Motor neuron (in vitro differentiated cells): ENCODE measurements around the gene LRRK2. TPM values are rescaled to one million over a fixed set of nuclear protein-coding genes. Genes with fewer than 3 reads are reported as not detected.
"Not testable (repeated sequence)": the region's sequence is repeated elsewhere in the genome, so short reads cannot be mapped to it uniquely, and the experiment has no call there.

Source experiments
- ATAC-seq, 8 experiments: fragments of 200-7000 bp; cut with Tn5 transposase; replicated peaks in 6 of 8; 2 replicates each; pipeline ENCODE4 v1.8.0; 2021; ENCODE audit warnings: mild to moderate bottlenecking in 8 of 8, moderate library complexity in 8 of 8
- H3K27ac ChIP-seq, 2 donors: fragments of 250-450 bp; sonication (Bioruptor Pico); 2 replicates each; pipeline ENCODE4 v1.9.0; 2021; ENCODE audit warnings: antibody characterized with exemption in 2 of 2, mild to moderate bottlenecking in 2 of 2, moderate library complexity in 1 of 2
- H3K4me1 ChIP-seq, 2 donors: fragments of 250-450 bp; sonication (Bioruptor Pico); replicated peaks in 1 of 2; 2 replicates each; pipeline ENCODE4 v1.6.1; 2021; ENCODE audit warnings: antibody characterized with exemption in 2 of 2, mild to moderate bottlenecking in 2 of 2, moderate library complexity in 1 of 2
- H3K4me3 ChIP-seq, 5 donors: fragments of 250-450 bp; sonication (Bioruptor Pico); 2 replicates each; pipeline ENCODE4 v1.9.0; 2021; ENCODE audit warnings: antibody characterized with exemption in 5 of 5, mild to moderate bottlenecking in 5 of 5, moderate library complexity in 4 of 5
- WGBS, 10 experiments: fragments of 450-650 bp; shearing (Covaris generic); methylation state at CpG; one replicate each; pipeline ENCODE4 v1.0.0; 2022; 5-methylcytosine and 5-hydroxymethylcytosine counted together
- in situ Hi-C, 9 experiments: fragments of 400-800 bp; cut with MboI; loops; one replicate each; pipeline ENCODE4 v1.15.0; 2021; ENCODE audit warnings: low sequenced_read_pairs in 9 of 9, low pct_unique_long_range_greater_than_20kb in 2 of 9; ENCODE audit not compliant: unreplicated experiment in 9 of 9
- total RNA-seq, 8 experiments: library from RNA; unstranded; fragments of 300-600 nt; gene quantifications; 2 replicates each; pipeline versions ENCODE4 v1.2.3 to v1.2.4, GENCODE V29; 2022

Gene LRRK2
- total RNA-seq, 8 experiments from 2014 or later = 0.17 to 3.4 (median 0.57) TPM; not detected in 1

- in situ Hi-C loops = no loop called here
- 60 to 100% (median 100%) methylated on average over 1 of the region's 1 CpG; no CpG with 5 or more reads in 5 of the 10 experiments for WGBS, 10 experiments
- ATAC-seq = peak in 1 of 8 experiments; percentile 14
Observed at GRCh38 chr12:40351976-40352375, 127.2 kb downstream of the LRRK2 start.

GRCh38 chr12:40375076-40375475 lies 150.3 kb downstream of the LRRK2 start:
- Histone ChIP-seq H3K4me3 (no peak overlapping the region), H3K4me1 (no peaks in the 10 kb centered on the region), H3K27ac (no peak overlapping the region)
- in situ Hi-C loops = no loop called here
- whole genome bisulfite sequencing, 10 experiments = 9 to 89% (median 74%) methylated on average over 1 to 6 of the region's 6 CpGs; no CpG with 5 or more reads in 1 of the 10 experiments
- no peak for ATAC-seq

More at GRCh38 chr12:40351976-40352375, 127.2 kb downstream of the LRRK2 start:
- H3K4me1 ChIP-seq = no peaks in the 10 kb centered on the region
- no peak overlapping the region for H3K27ac ChIP-seq
- no peak overlapping the region for H3K4me3 ChIP-seq

GRCh38 chr12:40376533-40377267 lies 151.9 kb downstream of the LRRK2 start:
- Histone ChIP-seq H3K4me1 (no peaks in the 10 kb centered on the region), H3K4me3 (no peak overlapping the region), H3K27ac (no peak overlapping the region)
- in situ Hi-C loops = no loop called here
- WGBS, 10 experiments = 60 to 100% (median 90%) methylated on average over 1 to 5 of the region's 5 CpGs; no CpG with 5 or more reads in 1 of the 10 experiments
- no peak for ATAC-seq

GRCh38 chr12:40378691-40379090 lies 153.9 kb downstream of the LRRK2 start:
- H3K27ac ChIP-seq = no peak overlapping the region
- in situ Hi-C loops = no loop called here
- no peaks in the 10 kb centered on the region for H3K4me1 ChIP-seq
- H3K4me3 ChIP-seq = no peak overlapping the region
- WGBS, 10 experiments = 0 to 100% (median 80%) methylated on average over 1 of the region's 1 CpG; no CpG with 5 or more reads in 3 of the 10 experiments
- no peak for ATAC-seq

- Histone ChIP-seq H3K27ac (no peak overlapping the region), H3K4me3 (no peak overlapping the region), H3K4me1 (no peaks in the 10 kb centered on the region)
- 0 to 50% (median 17%) methylated on average over 1 of the region's 1 CpG; no CpG with 5 or more reads in 4 of the 10 experiments for WGBS, 10 experiments
- in situ Hi-C loops = no loop called here
- ATAC-seq = no peak
Observed at GRCh38 chr12:40382217-40382616, 157.4 kb downstream of the LRRK2 start.

GRCh38 chr12:40387279-40387678 lies 162.5 kb downstream of the LRRK2 start:
- in situ Hi-C loops, H3K27ac ChIP-seq, ATAC-seq, H3K4me1 ChIP-seq, H3K4me3 ChIP-seq: not testable (repeated sequence)
- WGBS, 10 experiments = 0 to 83% (median 57%) methylated on average over 1 to 3 of the region's 3 CpGs; no CpG with 5 or more reads in 2 of the 10 experiments

GRCh38 chr12:40390980-40391379 lies 166.2 kb downstream of the LRRK2 start:
- H3K4me1 ChIP-seq = no peaks in the 10 kb centered on the region
- no peak for ATAC-seq
- H3K4me3 ChIP-seq = no peak overlapping the region
- 6 to 100% (median 68%) methylated on average over 1 to 2 of the region's 2 CpGs for WGBS, 10 experiments
- in situ Hi-C loops = no loop called here
- no peak overlapping the region for H3K27ac ChIP-seq

GRCh38 chr12:40393026-40393425 lies 168.2 kb downstream of the LRRK2 start:
- in situ Hi-C loops = no loop called here
- no peak for ATAC-seq
- Histone ChIP-seq H3K4me3 (no peak overlapping the region), H3K4me1 (no peaks in the 10 kb centered on the region), H3K27ac (no peak overlapping the region)

GRCh38 chr12:40399656-40400055 lies 174.9 kb downstream of the LRRK2 start:
- Histone ChIP-seq H3K4me3 (no peak overlapping the region), H3K27ac (no peak overlapping the region), H3K4me1 (no peaks in the 10 kb centered on the region)
- 3 to 96% (median 78%) methylated on average over 2 to 3 of the region's 3 CpGs; no CpG with 5 or more reads in 1 of the 10 experiments for WGBS, 10 experiments
- in situ Hi-C loops = loop anchor here in 1 of 9 experiments (25.0 kb wide), 1 partner anchor 87 kb away; no protein-coding TSS in a partner anchor
- peak in 2 of 8 experiments; percentile 82 to 89 for ATAC-seq

GRCh38 chr12:40405419-40405818 lies 180.6 kb downstream of the LRRK2 start:
- no peak for ATAC-seq
- Histone ChIP-seq H3K27ac (no peak overlapping the region), H3K4me1 (no peaks in the 10 kb centered on the region), H3K4me3 (no peak overlapping the region)
- 54 to 100% (median 63%) methylated on average over 1 to 4 of the region's 8 CpGs for WGBS, 10 experiments
- in situ Hi-C loops = loop anchor here in 1 of 9 experiments (25.0 kb wide), 1 partner anchor 93 kb away; no protein-coding TSS in a partner anchor

Other genes starting within 250 kb of the LRRK2 start
- 10 to 100 TPM in 2 of 8 experiments, 1 to 10 TPM in 6; 4.0 to 26.7 (median 7.4) TPM for gene SLC2A13, start 118.9 kb upstream of the LRRK2 start, total RNA-seq